NCI-H526 (cell line): ENCODE data around the gene BORCS5.

Source experiments
- DNase-seq, 2 experiments: peaks; one replicate each; lab custom pipeline; 2025; lab: John Stamatoyannopoulos, UW

The BORCS5 gene

GRCh38 chr12:12513416-12514006 is 156.6 kb downstream of the BORCS5 start:
- no peak for DNase-seq

- DNase-seq: no peak
These were observed 161.6 kb downstream of the BORCS5 start for GRCh38 chr12:12518464-12518845.

- DNase-seq: no peak
These were observed 162.0 kb downstream of the BORCS5 start for GRCh38 chr12:12518919-12519318.
